K562 (cell line): Measurements from ENCODE around the gene EZH1. TPM values are rescaled to one million over a fixed set of nuclear protein-coding genes. Genes with fewer than 3 reads are reported as not detected.

Experiments used
- BRD9 ChIP-seq: fragments of 450-650 bp; IDR thresholded peaks from 2 replicates; pipeline ENCODE4 v1.6.1; 2018; ENCODE audit warnings: low read depth; ENCODE audit not compliant: partially characterized antibody
- BRF2 ChIP-seq: IDR thresholded peaks from 3 replicates; pipeline ENCODE4 v1.6.1; 2011; ENCODE audit warnings: borderline replicate concordance, mild to moderate bottlenecking; ENCODE audit not compliant: insufficient read length, insufficient read depth
- CXXC5 ChIP-seq: fragments of 250-450 bp; sonication (Bioruptor Pico); IDR thresholded peaks from 2 replicates; pipeline ENCODE4 v1.8.0; 2022; ENCODE audit warnings: inconsistent platforms, mild to moderate bottlenecking, moderate library complexity
- E2F6 ChIP-seq, 2 experiments: IDR thresholded peaks; 2 replicates each; pipeline ENCODE4 v1.6.1; 2011; ENCODE audit warnings: borderline replicate concordance in 1 of 2, control low read depth in 1 of 2, low read depth in 1 of 2, low read length in 1 of 2, mild to moderate bottlenecking in 1 of 2, mixed read lengths in 1 of 2, moderate library complexity in 1 of 2; ENCODE audit not compliant: insufficient read depth in 1 of 2, insufficient read length in 1 of 2, poor library complexity in 1 of 2, severe bottlenecking in 1 of 2; ENCODE audit errors: extremely low read depth in 1 of 2
- FOXA1 ChIP-seq: fragments of 450-650 bp; IDR thresholded peaks from 2 replicates; pipeline ENCODE4 v1.6.1; 2016; ENCODE audit warnings: mild to moderate bottlenecking, borderline replicate concordance
- HNRNPLL ChIP-seq: fragments of 200-400 bp; formaldehyde crosslinking; IDR thresholded peaks from 2 replicates; pipeline ENCODE4 v1.6.1; 2017; ENCODE audit warnings: low read length, low read depth, mild to moderate bottlenecking; ENCODE audit not compliant: poor library complexity, severe bottlenecking
- NR2F6 ChIP-seq: fragments of 450-650 bp; formaldehyde crosslinking; IDR thresholded peaks from 2 replicates; pipeline ENCODE4 v1.4.0; 2020; ENCODE audit warnings: mild to moderate bottlenecking
- POLR2A ChIP-seq: fragments of 450-650 bp; conservative IDR thresholded peaks from 2 replicates; pipeline ENCODE4 v1.6.1; 2016
- PTTG1 ChIP-seq: fragments of 450-650 bp; IDR thresholded peaks from 2 replicates; pipeline ENCODE4 v1.6.1; 2016; ENCODE audit warnings: low read depth, mild to moderate bottlenecking, missing genetic modification characterization, missing compliant biosample characterization
- RERE ChIP-seq: sonication (generic); formaldehyde crosslinking; IDR thresholded peaks from 2 replicates; pipeline ENCODE4 v1.8.0; 2023; ENCODE audit warnings: missing genetic modification reagents, mild to moderate bottlenecking, borderline replicate concordance
- SRSF3 ChIP-seq: fragments of 200-400 bp; formaldehyde crosslinking; IDR thresholded peaks from 2 replicates; pipeline ENCODE4 v1.6.1; 2016; ENCODE audit warnings: mild to moderate bottlenecking, low read length, moderate library complexity; ENCODE audit not compliant: insufficient read depth
- ZNF431 ChIP-seq: sonication (generic); formaldehyde crosslinking; IDR thresholded peaks from 2 replicates; pipeline ENCODE4 v1.8.0; 2022; ENCODE audit warnings: mild to moderate bottlenecking, missing genetic modification reagents
- ZNF589 ChIP-seq: fragments of 200-800 bp; sonication (Bioruptor generic); IDR thresholded peaks from 2 replicates; pipeline ENCODE4 v1.6.1; 2016; ENCODE audit warnings: low read depth, missing genetic modification characterization, missing compliant biosample characterization
- ZNF592 ChIP-seq: fragments of 450-650 bp; IDR thresholded peaks from 2 replicates; pipeline ENCODE4 v1.6.1; 2017; ENCODE audit warnings: antibody characterized with exemption, mild to moderate bottlenecking
- polyA plus RNA-seq, 8 experiments: library from polyadenylated mRNA; depleted of rRNA in 4 of 8; stranded (reverse) in 5 of 8; unstranded in 3 of 8; fragments of >200 nt; fragmentation: Nextera tagmentation in 2 of 8; fragmentation: Illumina TruSeq in 1 of 8; extraction: Ambion mirVana in 2 of 8; extraction: Trizol in 1 of 8; gene quantifications; 2 replicates each; pipeline versions ENCODE4 v1.2.1 to v1.2.3, GENCODE V29; 2011 to 2014; ENCODE audit warnings: inconsistent platforms in 1 of 8, missing spikeins in 1 of 8
- total RNA-seq, 7 experiments: library from RNA; depleted of rRNA in 6 of 7; stranded (reverse); fragments of >200 nt in 6 of 7; fragmentation: Illumina TruSeq in 2 of 7; extraction: Trizol in 2 of 7; gene quantifications; 2 replicates each; pipeline versions ENCODE4 v1.2.1 to v1.2.3, GENCODE V29; 2011 to 2021; ENCODE audit warnings: low replicate concordance in 1 of 7

Gene EZH1
- total and polyA plus RNA-seq, 9 of the 15 experiments (the other 6 are each of a cell fraction or from before 2014, with no cell fraction given) = 8.6 to 40.8 (median 22.9) TPM

- TF ChIP-seq ZNF589 (0 out of 2 replicates have a peak, but pooled peaks have one; percentile 57), RERE (CRISPR knock-in tag) (no peak), SRSF3 (no peak), NR2F6 (no peak), ZNF431 (CRISPR knock-in tag) (peak; percentile 32; the same call in 1 of the 2 replicates), BRD9 (no peak), HNRNPLL (peak; percentile 45), PTTG1 (tag) (no peak), BRF2 (no peak), POLR2A (peak; percentile 77), FOXA1 (peak; percentile 62; the same call in 1 of the 2 replicates), CXXC5 (CRISPR knock-in tag) (peak; percentile 98), E2F6 (IDR thresholded peaks at IDR 0.05; ENCODE audit: borderline replicate concordance in 1 of 2, extremely low read depth in 1 of 2, insufficient read depth in 1 of 2, insufficient read length in 1 of 2, low read depth in 1 of 2, low read length in 1 of 2, poor library complexity in 1 of 2, severe bottlenecking in 1 of 2) (peak; percentile 100), ZNF592 (peak; percentile 91)
Observed at GRCh38 chr17:42744806-42745617, at the start of gene EZH1 (continued).
